Measurements from ENCODE around the gene ERC2. TPM values are rescaled to one million over a fixed set of nuclear protein-coding genes. Genes with fewer than 3 reads are reported as not detected.

Gene ERC2
- total RNA-seq, 2 donors from 2014 or later: 0.33 to 1.2 TPM

DNA sequence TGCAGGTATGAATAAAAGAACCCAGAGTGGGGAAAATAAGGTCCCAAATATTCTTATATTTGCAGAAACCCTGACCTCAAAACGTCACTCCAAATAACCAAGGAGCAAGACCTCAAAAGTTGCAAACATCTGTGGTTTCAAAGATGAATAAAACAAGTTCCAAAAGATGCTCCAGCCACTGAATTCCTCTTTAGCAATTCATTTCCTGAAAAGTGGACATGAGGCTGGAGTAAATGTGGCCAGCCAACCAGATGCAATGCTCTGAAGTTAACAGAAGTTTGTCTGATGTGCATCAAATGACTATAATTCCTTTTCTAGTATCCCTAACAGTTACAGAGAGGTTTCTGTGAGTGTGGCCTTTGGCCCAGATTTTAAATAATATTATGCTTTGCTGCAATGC, 910.0 kb downstream of the ERC2 start:
- Mint-ChIP-seq H3K9me3 (no peaks in the 10 kb centered on the region), H3K4me1 (ENCODE audit: low read depth in 2 of 2) (no peaks in the 10 kb centered on the region), H3K36me3 (no peaks in the 10 kb centered on the region), H3K4me3 (no peak overlapping the region), H3K27ac (no peak overlapping the region), H3K27me3 (no peaks in the 10 kb centered on the region)
- DNase-seq (ENCODE audit: low spot score) (no peak), ATAC-seq (no peak)

GRCh38 chr3:55557549-55557948, 910.7 kb downstream of the ERC2 start:
- DNase-seq (ENCODE audit: low spot score) (no peak), ATAC-seq (no peak)
- Mint-ChIP-seq H3K27me3 (no peaks in the 10 kb centered on the region), H3K4me3 (no peak overlapping the region), H3K27ac (no peak overlapping the region), H3K9me3 (no peaks in the 10 kb centered on the region), H3K36me3 (no peaks in the 10 kb centered on the region), H3K4me1 (ENCODE audit: low read depth in 2 of 2) (no peaks in the 10 kb centered on the region)

- DNase-seq (ENCODE audit: low spot score) (no peak), ATAC-seq (no peak)
- Mint-ChIP-seq H3K9me3 (no peaks in the 10 kb centered on the region), H3K27ac (no peak overlapping the region), H3K4me1 (ENCODE audit: low read depth in 2 of 2) (no peaks in the 10 kb centered on the region), H3K27me3 (no peaks in the 10 kb centered on the region), H3K36me3 (no peaks in the 10 kb centered on the region), H3K4me3 (no peak overlapping the region)
Measured at GRCh38 chr3:55556619-55557537, 911.4 kb downstream of the ERC2 start.

DNA sequence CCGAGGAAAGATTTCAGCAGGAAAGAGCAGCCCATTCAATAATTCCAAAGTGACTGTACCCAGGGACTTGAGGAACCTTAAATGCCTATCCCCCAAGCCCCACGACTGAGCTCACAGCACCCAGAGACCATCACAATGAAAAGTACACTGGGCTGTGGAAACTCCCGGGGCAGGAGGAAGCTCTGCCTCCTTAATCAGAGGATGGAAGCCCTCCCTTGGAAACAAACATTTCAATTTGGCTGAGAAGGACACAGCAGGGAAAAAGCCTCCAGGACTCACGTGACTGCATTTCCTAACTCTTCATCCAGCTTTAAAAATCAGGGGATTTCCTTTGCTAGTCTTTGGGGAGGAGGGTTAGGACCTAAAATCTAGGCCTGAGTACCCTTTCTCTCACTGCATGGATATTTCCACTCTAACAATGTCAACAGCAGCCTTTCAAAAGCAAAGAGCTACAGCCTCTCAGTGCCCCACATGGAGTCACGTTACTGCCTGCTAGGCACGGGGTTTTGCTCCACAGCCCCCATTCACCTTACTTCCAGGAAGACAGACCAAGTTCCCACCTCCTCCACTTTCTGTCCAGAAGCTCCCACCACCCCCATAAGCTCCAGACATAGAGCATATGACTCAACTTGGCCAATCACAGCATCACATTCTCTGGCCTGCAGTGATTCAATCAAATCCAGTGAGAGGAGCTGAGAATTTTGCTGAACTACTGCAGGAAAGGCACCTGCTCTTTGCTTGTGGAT, 912.2 kb downstream of the ERC2 start:
- no peak for DNase-seq (ENCODE audit: low spot score)

DNA sequence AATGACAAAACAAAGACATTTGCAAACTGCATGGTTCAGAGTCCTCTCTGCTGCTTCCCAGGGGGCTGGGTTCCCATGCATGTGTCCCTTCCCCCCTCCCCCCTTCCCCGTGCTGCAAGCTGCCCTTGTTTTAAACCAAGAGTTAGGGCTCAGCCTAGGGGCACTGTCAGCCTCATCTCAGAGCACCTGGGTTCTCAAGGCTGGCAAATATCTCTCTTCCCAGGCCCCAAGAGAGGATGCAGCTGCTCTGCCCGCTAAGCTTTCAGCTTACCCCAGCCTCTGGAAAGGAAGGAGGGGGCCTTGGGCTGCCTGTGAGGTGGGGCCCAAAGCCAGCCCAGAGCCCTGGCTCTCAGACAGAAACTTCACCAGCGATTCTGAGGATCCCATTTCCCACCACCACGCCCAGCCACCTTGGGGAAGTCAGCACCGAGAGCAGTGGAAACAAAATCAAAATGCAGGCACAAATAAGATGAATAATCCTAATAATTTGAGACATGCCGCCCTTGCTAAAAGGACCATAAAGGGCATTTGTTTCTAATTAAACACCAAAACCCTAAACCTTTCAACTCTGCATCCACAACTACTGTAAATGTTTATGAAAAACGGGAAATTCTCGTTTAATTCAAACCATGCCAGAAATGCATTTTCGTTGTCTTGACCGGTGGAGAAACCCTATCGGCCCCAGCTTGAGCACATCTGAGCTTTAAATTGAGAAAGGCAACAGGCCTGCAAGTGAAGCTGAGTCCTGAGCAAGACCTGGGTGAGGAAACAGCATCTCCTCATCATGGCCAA, 913.4 kb downstream of the ERC2 start:
- H3K36me3 Mint-ChIP-seq: no peaks in the 10 kb centered on the region
- H3K27ac Mint-ChIP-seq: no peak overlapping the region
- H3K27me3 Mint-ChIP-seq: no peaks in the 10 kb centered on the region
- H3K9me3 Mint-ChIP-seq: peaks cover 4% of the 10 kb centered on the region
- no peak for DNase-seq (ENCODE audit: low spot score)
- ATAC-seq: no peak
- no peaks in the 10 kb centered on the region for H3K4me1 Mint-ChIP-seq (ENCODE audit: low read depth in 2 of 2)
- H3K4me3 Mint-ChIP-seq: no peak overlapping the region

More for the DNA sequence above, 912.2 kb downstream of the ERC2 start:
- no peak for ATAC-seq
- H3K36me3 Mint-ChIP-seq: no peaks in the 10 kb centered on the region
- H3K4me1 Mint-ChIP-seq (ENCODE audit: low read depth in 2 of 2): no peaks in the 10 kb centered on the region
- H3K4me3 Mint-ChIP-seq: no peak overlapping the region
- H3K27me3 Mint-ChIP-seq: no peaks in the 10 kb centered on the region
- no peak overlapping the region for H3K27ac Mint-ChIP-seq
- no peaks in the 10 kb centered on the region for H3K9me3 Mint-ChIP-seq

GRCh38 chr3:55551644-55552043, 916.6 kb downstream of the ERC2 start:
- Mint-ChIP-seq H3K4me1 (ENCODE audit: low read depth in 2 of 2) (no peaks in the 10 kb centered on the region), H3K27me3 (no peaks in the 10 kb centered on the region), H3K4me3 (no peak overlapping the region), H3K9me3 (peaks cover 4% of the 10 kb centered on the region), H3K27ac (no peak overlapping the region), H3K36me3 (no peaks in the 10 kb centered on the region)
- ATAC-seq (no peak), DNase-seq (ENCODE audit: low spot score) (no peak)

- Mint-ChIP-seq H3K27me3 (no peaks in the 10 kb centered on the region), H3K4me1 (ENCODE audit: low read depth in 2 of 2) (no peaks in the 10 kb centered on the region), H3K4me3 (no peak overlapping the region), H3K27ac (no peak overlapping the region), H3K9me3 (peaks cover 4% of the 10 kb centered on the region), H3K36me3 (no peaks in the 10 kb centered on the region)
- no peak for DNase-seq (ENCODE audit: low spot score)
- no peak for ATAC-seq
Measured at GRCh38 chr3:55549177-55549576, 919.1 kb downstream of the ERC2 start.

DNA sequence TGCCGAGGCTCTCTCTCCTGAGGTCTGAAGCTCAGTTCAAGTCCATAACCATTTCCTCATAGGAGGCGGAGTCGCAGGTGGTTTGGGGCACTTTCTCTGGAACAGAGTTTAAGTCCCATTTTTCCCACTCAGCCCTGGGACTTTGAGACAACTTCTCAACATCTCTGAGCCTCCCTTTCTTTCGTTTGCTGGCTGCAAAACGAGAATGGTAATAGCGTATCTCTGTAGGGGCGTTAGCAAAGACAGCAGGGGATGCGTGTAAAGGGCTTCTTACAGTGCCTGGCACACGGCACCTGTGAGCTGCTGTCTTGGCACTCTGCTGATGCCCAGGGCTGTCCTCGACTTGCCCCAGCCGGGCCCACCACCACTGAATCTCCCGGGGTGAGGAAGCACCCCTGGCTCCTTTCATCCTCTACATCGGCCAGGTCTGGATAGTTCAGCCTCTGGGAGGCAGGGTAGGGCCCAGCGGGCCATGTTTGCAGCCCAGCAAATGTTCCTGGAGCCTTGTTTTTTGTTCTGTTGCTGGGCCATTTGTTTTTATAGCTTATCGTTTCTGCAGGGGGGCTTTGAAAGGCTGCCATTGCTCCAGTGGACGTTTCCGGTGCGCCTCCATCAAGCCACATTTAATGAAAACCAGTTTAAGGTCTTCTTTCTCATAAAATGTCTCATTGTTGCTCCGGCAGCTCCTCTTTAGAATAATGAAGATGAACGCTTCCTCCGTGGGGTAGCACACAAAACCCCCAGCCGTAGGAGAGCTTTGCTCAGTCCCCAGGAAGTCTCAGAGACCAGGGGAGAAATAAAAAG, 921.2 kb downstream of the ERC2 start:
- no peak for ATAC-seq
- H3K27me3 Mint-ChIP-seq: no peaks in the 10 kb centered on the region
- no peaks in the 10 kb centered on the region for H3K36me3 Mint-ChIP-seq
- H3K4me3 Mint-ChIP-seq: no peak overlapping the region
- no peaks in the 10 kb centered on the region for H3K4me1 Mint-ChIP-seq (ENCODE audit: low read depth in 2 of 2)
- peaks cover 4% of the 10 kb centered on the region for H3K9me3 Mint-ChIP-seq
- no peak overlapping the region for H3K27ac Mint-ChIP-seq
- no peak for DNase-seq (ENCODE audit: low spot score)

DNA sequence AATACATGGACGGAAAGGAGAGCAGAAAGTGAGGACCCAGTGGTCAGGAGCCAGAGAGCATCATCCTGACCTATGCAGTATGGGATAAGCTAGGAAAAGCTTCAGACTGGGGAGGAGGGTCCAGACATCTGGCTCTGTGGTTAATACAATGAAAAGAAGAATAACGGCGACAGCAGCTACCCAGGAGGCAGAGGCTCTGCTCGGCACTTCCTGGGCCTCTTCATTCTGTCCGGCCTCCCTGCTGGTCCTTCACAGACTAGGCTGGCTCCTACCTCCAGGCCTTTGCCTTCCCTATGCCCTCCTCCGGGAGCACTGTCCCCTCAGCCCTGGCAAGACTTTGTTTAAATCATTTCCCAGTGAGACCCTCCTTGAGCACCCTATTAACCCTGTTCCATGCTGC, 922.3 kb downstream of the ERC2 start:
- Mint-ChIP-seq H3K4me1 (ENCODE audit: low read depth in 2 of 2) (no peaks in the 10 kb centered on the region), H3K27ac (no peak overlapping the region), H3K27me3 (no peaks in the 10 kb centered on the region), H3K9me3 (peaks cover 4% of the 10 kb centered on the region), H3K4me3 (no peak overlapping the region), H3K36me3 (no peaks in the 10 kb centered on the region)
- ATAC-seq (no peak), DNase-seq (ENCODE audit: low spot score) (no peak)

DNA sequence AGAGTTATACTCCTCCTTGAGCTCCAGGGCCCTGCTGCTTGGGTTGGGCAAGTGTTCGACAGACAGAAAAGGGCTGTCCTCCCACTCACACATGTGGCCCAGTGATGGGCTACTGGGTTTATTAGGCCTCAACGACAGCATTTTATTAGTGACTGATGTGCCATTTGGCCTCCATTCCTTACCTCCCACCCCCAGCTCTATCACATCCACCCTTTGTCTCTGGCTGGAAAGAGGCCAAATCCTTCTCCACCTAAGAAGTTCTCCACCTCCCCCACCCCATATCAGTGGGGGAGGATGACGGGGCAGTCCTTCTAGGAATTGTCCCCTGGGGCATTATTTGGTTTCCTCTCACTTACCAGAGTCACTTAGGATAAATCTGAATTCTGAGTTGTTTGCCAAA, 924.0 kb downstream of the ERC2 start:
- no peak overlapping the region for H3K4me3 Mint-ChIP-seq
- H3K27ac Mint-ChIP-seq: no peak overlapping the region
- no peak for ATAC-seq

DNA sequence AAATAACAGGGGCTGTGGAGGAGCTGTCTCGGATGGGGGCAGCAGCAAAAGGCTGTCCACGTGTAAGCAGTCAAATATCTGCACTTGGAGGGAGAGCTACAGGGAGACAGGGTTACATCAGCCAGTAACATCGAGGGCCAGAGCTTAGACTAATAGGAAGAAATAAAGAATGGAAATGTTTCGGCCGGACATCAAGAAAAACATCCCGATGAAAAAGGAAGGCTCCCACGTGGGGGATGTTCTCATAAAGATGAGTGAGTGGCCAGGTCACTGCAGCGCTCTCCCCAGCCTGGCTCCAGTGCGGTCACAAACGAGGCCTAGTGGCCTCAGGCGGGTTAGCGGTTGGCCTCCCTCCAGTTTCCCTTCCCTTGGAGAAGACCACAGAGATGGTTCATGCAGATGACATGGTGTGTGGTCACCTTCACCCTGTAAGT, 925.1 kb downstream of the ERC2 start:
- DNase-seq (ENCODE audit: low spot score) (no peak), ATAC-seq (no peak)
- Mint-ChIP-seq H3K9me3 (no peaks in the 10 kb centered on the region), H3K4me3 (no peak overlapping the region), H3K27me3 (no peaks in the 10 kb centered on the region), H3K27ac (no peak overlapping the region), H3K36me3 (no peaks in the 10 kb centered on the region), H3K4me1 (ENCODE audit: low read depth in 2 of 2) (no peaks in the 10 kb centered on the region)

More for the DNA sequence above, 924.0 kb downstream of the ERC2 start:
- H3K27me3 Mint-ChIP-seq: no peaks in the 10 kb centered on the region
- no peaks in the 10 kb centered on the region for H3K4me1 Mint-ChIP-seq (ENCODE audit: low read depth in 2 of 2)
- no peaks in the 10 kb centered on the region for H3K36me3 Mint-ChIP-seq
- DNase-seq (ENCODE audit: low spot score): no peak
- H3K9me3 Mint-ChIP-seq: no peaks in the 10 kb centered on the region

GRCh38 chr3:55541456-55541855, 926.8 kb downstream of the ERC2 start:
- no peak overlapping the region for H3K27ac Mint-ChIP-seq
- DNase-seq (ENCODE audit: low spot score) (no peak), ATAC-seq (no peak)
- no peaks in the 10 kb centered on the region for H3K27me3 Mint-ChIP-seq
- H3K9me3 Mint-ChIP-seq: no peaks in the 10 kb centered on the region
- H3K36me3 Mint-ChIP-seq: no peaks in the 10 kb centered on the region
- H3K4me3 Mint-ChIP-seq: no peak overlapping the region
- H3K4me1 Mint-ChIP-seq (ENCODE audit: low read depth in 2 of 2): no peaks in the 10 kb centered on the region

DNA sequence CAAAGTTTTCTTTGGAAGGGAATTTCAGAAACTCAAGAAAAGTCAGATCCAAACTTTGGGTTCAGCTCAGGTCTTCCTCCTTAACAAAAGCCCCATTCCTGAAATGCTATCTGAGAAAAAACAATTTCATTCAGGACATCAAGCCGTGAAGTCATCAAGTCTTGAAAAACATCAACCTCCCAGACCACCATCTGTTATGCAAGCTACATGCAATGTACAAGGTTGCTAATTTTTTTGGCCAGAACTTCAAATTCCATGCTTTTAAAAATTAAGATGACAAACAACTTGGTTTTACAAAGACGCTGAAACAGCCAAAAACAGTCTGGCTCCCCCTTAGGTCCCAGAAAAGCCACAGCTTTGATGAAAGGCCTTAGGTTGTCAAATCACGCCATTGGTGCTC, 927.3 kb downstream of the ERC2 start:
- no peak for ATAC-seq
- Mint-ChIP-seq H3K4me1 (ENCODE audit: low read depth in 2 of 2) (no peaks in the 10 kb centered on the region), H3K4me3 (no peak overlapping the region), H3K9me3 (no peaks in the 10 kb centered on the region), H3K27ac (no peak overlapping the region), H3K27me3 (no peaks in the 10 kb centered on the region), H3K36me3 (no peaks in the 10 kb centered on the region)
- DNase-seq (ENCODE audit: low spot score): no peak
